Prostate gland (tissue), 2 donors: ENCODE data around the gene SEMA6D.

Experiments
- POLR2A ChIP-seq: fragments of 450-650 bp; IDR thresholded peaks from one replicate; pipeline ENCODE4 v1.6.1; 2016; ENCODE audit warnings: antibody characterized with exemption, mild to moderate bottlenecking
- POLR2AphosphoS5 ChIP-seq: sonication (generic); formaldehyde crosslinking; IDR thresholded peaks from one replicate; pipeline ENCODE4 v1.6.1; 2017; ENCODE audit warnings: antibody characterized with exemption
- TF ChIP-seq, protein P1 (sequence below), 4 experiments: fragments of 200-600 bp in 2 of 4; fragments of 450-650 bp in 2 of 4; sonication (generic) in 2 of 4; IDR thresholded peaks; 1 replicate in 3 of 4; 2 replicates in 1 of 4; pipeline ENCODE4 v1.5.1; 2016 to 2019; ENCODE audit warnings: antibody characterized with exemption in 4 of 4, mild to moderate bottlenecking in 2 of 4, moderate library complexity in 2 of 4

DNA sequence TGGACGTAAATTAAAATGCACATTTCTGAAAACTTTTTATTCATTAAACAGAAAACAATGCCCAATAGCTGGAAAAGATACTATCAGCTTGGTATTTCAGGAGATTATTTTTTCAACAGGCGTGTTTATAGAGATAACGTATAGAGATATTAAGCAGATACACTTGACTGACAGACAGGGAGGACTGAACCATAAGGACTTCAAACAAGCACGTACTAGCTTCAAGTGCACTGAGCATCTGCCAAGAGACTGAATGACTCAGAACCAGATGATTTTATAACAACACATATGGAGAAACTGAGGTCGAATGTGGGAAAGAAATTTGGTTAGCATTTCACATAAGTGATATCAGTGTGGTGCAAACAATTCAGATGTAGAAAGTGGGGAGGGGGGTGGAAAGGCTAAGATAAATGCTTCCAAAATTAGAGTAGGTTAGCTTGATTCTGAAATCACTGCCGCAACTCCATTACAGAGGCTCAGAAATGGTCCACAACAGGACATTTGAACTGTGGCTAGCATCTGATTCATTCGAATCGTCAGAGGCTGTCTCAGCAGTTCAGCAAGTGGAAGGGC lies 103.5 kb downstream of the SEMA6D start:
- TF ChIP-seq, protein P1, sequence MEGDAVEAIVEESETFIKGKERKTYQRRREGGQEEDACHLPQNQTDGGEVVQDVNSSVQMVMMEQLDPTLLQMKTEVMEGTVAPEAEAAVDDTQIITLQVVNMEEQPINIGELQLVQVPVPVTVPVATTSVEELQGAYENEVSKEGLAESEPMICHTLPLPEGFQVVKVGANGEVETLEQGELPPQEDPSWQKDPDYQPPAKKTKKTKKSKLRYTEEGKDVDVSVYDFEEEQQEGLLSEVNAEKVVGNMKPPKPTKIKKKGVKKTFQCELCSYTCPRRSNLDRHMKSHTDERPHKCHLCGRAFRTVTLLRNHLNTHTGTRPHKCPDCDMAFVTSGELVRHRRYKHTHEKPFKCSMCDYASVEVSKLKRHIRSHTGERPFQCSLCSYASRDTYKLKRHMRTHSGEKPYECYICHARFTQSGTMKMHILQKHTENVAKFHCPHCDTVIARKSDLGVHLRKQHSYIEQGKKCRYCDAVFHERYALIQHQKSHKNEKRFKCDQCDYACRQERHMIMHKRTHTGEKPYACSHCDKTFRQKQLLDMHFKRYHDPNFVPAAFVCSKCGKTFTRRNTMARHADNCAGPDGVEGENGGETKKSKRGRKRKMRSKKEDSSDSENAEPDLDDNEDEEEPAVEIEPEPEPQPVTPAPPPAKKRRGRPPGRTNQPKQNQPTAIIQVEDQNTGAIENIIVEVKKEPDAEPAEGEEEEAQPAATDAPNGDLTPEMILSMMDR (IDR thresholded peaks at IDR 0.05) = no peak
- TF ChIP-seq POLR2A (no peak), POLR2AphosphoS5 (no peak)
